Measurements from ENCODE around the gene SEMA5A.
"Not testable (repeated sequence)": the region's sequence is repeated elsewhere in the genome, so short reads cannot be mapped to it uniquely, and the experiment has no call there.

Gene SEMA5A

GRCh38 chr5:9440517-9440916, 105.4 kb downstream of the SEMA5A start:
- no peak for DNase-seq (ENCODE audit: low read depth, low spot score)

GRCh38 chr5:9439531-9440292, 106.2 kb downstream of the SEMA5A start:
- no peak for DNase-seq (ENCODE audit: low read depth, low spot score)

DNA sequence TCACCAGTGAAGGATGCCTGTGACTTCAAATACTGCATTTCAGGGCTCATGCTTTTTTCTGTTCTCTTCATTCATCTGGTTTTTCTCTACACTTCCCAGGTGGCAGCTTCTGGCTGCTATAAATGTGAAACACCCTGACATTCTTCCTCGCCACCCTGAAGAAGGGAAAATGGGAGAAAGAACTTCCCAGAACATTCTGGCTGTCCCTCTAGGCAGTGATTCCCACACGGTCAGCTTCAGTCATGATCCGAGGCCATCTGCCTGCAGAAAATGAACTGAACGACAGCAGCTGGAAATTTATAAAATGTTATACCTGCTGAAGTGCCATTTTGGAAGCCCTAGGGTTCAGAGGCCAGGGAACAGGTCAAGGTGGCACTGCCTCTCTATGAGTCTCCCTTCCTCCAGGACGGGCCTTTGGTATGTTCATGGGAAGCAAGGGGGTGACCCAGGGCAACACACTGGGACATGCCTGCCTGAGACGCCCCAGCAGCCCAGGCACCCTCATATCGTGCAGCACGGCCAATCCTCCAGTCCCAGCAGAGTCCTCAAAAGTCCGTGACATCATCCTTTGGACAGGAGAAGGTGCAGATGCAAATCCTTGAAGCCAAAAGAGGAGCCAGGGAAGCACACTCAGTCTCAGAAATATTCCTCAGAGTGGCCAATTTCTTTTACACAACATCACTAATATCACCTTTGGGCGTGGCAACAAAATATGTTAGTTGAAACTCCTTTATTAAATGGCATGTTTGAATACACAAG, 107.1 kb downstream of the SEMA5A start:
- DNase-seq (ENCODE audit: low read depth, low spot score): no peak

- no peak for DNase-seq (ENCODE audit: low read depth, low spot score)
These were observed 108.1 kb downstream of the SEMA5A start for GRCh38 chr5:9437741-9438240.

DNA sequence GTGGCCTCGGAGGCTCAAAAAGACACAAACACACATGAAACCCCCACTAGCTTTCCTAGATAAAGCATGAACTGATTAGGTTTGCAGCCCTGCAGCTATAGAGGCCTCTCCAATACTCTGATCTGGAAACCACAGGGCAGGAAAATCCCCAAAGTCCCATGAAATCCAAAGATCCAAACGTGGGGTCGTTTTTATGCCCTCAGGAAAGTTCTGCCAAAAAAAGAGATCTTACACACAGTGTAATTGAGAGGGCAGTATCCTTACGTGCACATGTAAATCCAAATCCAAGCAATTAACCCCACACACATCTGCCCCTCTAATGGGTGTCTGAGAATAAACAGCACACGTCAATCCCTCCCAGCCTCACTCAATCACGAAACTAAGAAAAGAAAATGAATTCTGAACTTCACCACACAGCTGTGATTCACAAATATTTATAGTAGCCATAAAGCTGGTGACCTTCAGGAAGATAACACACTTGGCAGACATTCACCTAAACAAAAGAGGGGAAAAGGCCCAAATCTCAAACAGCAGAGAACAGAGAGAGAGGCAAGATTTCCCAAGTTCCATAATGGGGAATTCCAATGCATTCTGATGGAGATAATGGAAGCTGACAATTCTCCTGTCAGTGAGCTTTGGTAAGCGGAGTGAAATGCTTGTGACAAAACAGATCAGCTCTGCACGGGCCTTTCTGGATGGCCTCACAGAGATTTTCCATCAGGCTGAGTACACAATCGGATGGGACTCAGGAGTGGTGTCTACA, 114.2 kb downstream of the SEMA5A start:
- DNase-seq (ENCODE audit: low read depth, low spot score): no peak

GRCh38 chr5:9431151-9431495, 114.8 kb downstream of the SEMA5A start:
- no peak for DNase-seq (ENCODE audit: low read depth, low spot score)

DNA sequence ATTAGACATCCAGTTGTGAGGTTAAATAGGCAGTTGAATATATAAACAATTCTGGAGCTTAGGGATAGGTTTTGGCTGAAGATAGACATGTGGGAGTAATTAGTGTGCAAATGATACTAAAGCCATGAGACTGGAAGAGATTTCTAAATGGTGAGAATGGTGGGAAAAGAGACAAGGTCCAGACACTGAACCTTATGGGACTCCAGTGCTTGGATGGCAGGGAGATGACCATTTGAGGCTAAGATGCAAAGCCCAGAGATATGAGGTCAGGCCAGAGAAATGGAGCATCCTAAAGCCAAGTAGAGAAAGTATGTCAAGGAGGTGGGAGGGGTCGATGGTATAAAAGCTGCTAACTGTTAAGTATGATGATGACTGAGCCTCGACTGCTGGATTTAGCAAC, 115.6 kb downstream of the SEMA5A start:
- no peak for DNase-seq (ENCODE audit: low read depth, low spot score)

- no peak for DNase-seq (ENCODE audit: low read depth, low spot score)
These were observed 116.1 kb downstream of the SEMA5A start for GRCh38 chr5:9429691-9430215.

GRCh38 chr5:9428272-9428671, 117.6 kb downstream of the SEMA5A start:
- DNase-seq (ENCODE audit: low read depth, low spot score): no peak

- no peak for DNase-seq (ENCODE audit: low read depth, low spot score)
These were observed 120.2 kb downstream of the SEMA5A start for GRCh38 chr5:9425710-9426109.

DNA sequence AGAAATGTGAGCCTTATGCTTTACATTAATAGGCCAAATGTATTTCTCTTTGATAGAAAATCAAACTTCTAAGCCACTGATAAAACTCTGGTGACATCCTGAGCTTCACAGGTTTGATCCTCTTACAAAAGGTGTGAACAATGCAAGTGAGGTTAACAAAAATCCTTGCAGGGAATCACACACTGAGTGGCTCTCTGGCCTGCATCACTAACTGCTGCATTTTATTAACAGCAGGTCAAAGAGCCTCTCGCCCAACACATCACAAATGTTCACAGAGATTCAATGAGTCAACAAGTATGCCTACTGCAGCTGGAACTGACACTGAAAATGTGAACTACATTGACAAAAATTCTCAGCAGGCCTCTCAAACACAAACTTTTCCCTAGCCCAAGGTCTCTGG, 122.3 kb downstream of the SEMA5A start:
- DNase-seq (ENCODE audit: low read depth, low spot score): peak; percentile 41

- DNase-seq (ENCODE audit: low read depth, low spot score): no peak
These were observed 124.0 kb downstream of the SEMA5A start for GRCh38 chr5:9421884-9422283.

DNA sequence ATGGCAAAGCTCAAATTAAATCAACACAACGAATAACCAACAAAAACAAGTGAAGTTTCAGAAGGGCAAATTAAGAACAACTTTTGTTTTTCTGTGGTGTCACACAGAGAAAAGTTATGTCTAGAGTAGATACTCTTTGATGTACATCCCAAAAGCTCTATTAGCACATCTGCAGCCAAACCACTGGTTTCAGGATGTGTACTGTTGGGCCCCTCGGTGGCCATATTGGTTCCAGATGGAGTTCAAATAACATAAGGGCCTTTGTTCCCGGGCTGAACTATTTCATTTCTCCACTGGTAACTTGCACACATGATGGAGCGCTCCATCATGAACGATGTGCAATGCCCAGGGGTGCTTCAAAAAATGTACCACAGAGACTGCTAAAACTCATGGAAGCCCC, 126.1 kb downstream of the SEMA5A start:
- no peak for DNase-seq (ENCODE audit: low read depth, low spot score)

GRCh38 chr5:9415566-9415965, 130.3 kb downstream of the SEMA5A start:
- DNase-seq (ENCODE audit: low read depth, low spot score): no peak

GRCh38 chr5:9415091-9415490, 130.8 kb downstream of the SEMA5A start:
- no peak for DNase-seq (ENCODE audit: low read depth, low spot score)

- DNase-seq (ENCODE audit: low read depth, low spot score): no peak
These were observed 134.7 kb downstream of the SEMA5A start for GRCh38 chr5:9411142-9411541.

DNA sequence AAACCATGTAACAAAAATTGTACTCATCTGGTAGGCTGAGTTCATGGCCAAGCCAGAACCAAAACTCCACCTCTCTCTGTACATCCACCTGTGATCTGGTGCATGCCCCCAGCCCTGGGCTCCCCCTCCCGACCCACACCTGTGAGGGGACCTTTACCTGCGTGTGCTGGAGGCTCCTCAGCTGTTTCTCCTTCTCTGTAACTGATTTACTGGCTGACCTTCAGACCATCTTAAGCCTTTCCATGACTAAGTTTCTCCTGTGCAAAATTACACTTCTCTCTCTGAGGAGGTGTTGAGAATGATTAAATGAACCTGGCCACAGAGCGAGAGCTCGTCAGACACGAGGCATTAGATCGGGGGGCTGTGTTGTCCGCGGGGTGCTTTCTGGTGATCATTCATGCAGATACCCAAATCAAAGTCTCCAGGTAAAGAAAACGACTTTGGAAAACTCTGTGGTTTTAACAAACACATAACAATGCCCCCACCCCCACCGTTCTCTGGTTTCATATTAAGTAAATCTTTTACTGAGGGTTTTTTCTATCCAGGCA, 136.4 kb downstream of the SEMA5A start:
- DNase-seq (ENCODE audit: low read depth, low spot score): no peak

GRCh38 chr5:9408964-9409363, 136.9 kb downstream of the SEMA5A start:
- DNase-seq (ENCODE audit: low read depth, low spot score): no peak

DNA sequence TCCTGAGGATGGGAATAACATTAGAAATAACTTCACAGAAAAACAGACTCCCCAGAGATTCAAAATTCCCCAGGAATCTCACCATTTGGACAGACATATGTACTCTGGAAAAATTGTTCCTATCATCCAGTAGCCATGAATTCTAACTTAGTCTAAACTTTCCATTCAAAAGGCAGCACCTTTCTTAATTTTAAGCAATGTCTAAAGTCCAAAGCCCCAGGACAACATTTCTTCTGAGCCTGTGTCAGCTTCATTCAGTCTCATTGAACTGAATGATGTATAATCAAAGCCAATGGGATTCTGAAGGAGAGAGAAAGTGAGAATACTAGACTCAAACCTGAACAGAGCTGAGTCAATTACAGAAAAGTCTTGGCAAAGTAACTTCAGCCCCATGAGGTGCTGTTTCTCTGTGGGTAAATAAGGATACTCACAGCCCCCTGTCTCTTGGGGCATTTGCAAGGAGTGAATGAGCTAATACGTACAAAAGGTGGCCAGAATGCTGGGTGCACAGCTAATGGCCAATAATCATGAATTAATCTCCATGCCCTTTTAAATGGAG, 140.6 kb downstream of the SEMA5A start:
- DNase-seq (ENCODE audit: low read depth, low spot score): no peak

DNA sequence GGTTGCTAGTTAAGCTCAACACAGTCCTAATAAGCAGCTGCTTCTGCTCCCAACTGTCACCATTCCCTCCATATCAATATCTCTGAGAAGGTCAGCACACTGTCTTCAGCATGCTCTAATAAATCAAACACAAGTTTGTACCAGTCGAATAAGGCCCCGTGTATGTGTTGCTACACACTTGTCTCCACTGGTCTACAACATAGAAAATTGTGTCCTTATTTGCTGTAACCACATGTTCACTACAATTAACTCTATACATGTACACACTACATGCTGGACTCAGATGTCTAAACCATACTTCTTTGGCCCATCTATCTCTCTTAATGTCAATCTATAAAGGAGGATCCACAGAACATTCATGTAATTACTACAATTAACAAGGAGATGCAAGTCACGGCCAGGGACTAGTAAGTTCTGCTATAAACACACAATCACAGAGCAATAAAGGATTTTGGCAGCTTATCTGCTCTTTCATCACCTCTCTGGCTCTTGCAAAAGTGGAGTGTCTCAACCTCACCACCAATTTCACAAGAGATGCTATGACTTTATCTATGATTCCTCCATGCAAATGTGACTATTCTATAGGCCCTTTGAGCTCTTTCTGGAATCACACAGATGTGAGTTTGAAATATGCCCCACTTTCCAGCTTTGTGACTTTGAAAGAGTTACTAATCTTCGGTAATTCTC, 143.9 kb downstream of the SEMA5A start:
- no peak for DNase-seq (ENCODE audit: low read depth, low spot score)

DNA sequence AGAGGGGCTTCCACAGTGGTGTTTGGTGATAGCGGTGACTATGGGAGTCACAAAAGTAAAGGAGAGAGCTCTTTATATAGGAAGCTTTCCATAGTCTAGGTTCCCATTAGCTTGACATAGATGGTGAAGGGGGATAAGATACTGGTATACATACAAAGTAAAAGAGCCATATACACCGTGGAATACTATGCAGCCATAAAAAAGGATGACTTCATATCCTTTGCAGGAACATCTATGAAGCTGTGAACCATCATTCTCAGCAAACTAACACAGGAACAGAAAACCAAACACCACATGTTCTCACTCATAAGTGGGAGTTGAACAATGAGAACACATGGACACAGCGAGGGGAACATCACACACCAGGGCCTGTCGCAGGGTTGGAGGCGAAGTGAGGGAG, 146.1 kb downstream of the SEMA5A start:
- DNase-seq (ENCODE audit: low read depth, low spot score): not testable (repeated sequence)
